Karpas-422 (cell line): ENCODE results near the gene NOS2. TPM values are rescaled to one million over a fixed set of nuclear protein-coding genes. Genes with fewer than 3 reads are reported as not detected.
A peak's percentile ranks its signal among the peaks of the same experiment; 100 is the strongest.

Source experiments
- DNase-seq: peaks from one replicate; pipeline ENCODE4 v3.0.0-alpha.2; 2015
- H2AFZ ChIP-seq: fragments of 200-600 bp; sonication (generic); 2 replicates; pipeline ENCODE4 v1.6.1; 2014; ENCODE audit warnings: antibody characterized with exemption, low read length, mixed read lengths
- H3K27ac ChIP-seq: fragments of 200-600 bp; sonication (generic); 2 replicates; pipeline ENCODE4 v1.5.1; 2014; ENCODE audit warnings: mild to moderate bottlenecking, low read length, moderate library complexity
- H3K27me3 ChIP-seq: fragments of 200-600 bp; sonication (generic); 2 replicates; pipeline ENCODE4 v1.6.1; 2014; ENCODE audit warnings: low read length, mixed read lengths
- H3K36me3 ChIP-seq: fragments of 200-600 bp; sonication (generic); 2 replicates; pipeline ENCODE4 v1.6.1; 2014; ENCODE audit warnings: low read length, mixed read lengths; ENCODE audit not compliant: insufficient read depth
- H3K4me1 ChIP-seq: fragments of 200-600 bp; sonication (generic); 2 replicates; pipeline ENCODE4 v1.6.1; 2014; ENCODE audit warnings: mild to moderate bottlenecking, low read length, mixed read lengths
- H3K4me2 ChIP-seq: fragments of 200-600 bp; sonication (generic); 2 replicates; pipeline ENCODE4 v1.6.1; 2014; ENCODE audit warnings: low read length, low read depth, mild to moderate bottlenecking; ENCODE audit not compliant: poor library complexity, severe bottlenecking
- H3K4me3 ChIP-seq: fragments of 200-600 bp; sonication (generic); 2 replicates; pipeline ENCODE4 v1.5.1; 2014; ENCODE audit warnings: mild to moderate bottlenecking, antibody characterized with exemption, low read length, mixed read lengths
- H3K79me2 ChIP-seq: fragments of 200-600 bp; sonication (generic); 2 replicates; pipeline ENCODE4 v1.6.1; 2014; ENCODE audit warnings: mild to moderate bottlenecking, low read length, mixed read lengths
- H3K9ac ChIP-seq: fragments of 200-600 bp; sonication (generic); 2 replicates; pipeline ENCODE4 v1.6.0; 2014; ENCODE audit warnings: low read length
- H3K9me2 ChIP-seq: fragments of 200-600 bp; sonication (generic), shearing (Covaris generic); replicated peaks from 2 replicates; pipeline ENCODE4 v1.6.0; 2014; ENCODE audit warnings: mild to moderate bottlenecking, low read length, moderate library complexity; ENCODE audit not compliant: insufficient read depth
- H3K9me3 ChIP-seq: fragments of 300-700, 200-600 bp; sonication (generic); 2 replicates; pipeline ENCODE4 v1.6.1; 2014; ENCODE audit warnings: low read length, mixed read lengths
- H4K20me1 ChIP-seq: fragments of 200-600 bp; sonication (generic); 2 replicates; pipeline ENCODE4 v1.6.1; 2014; ENCODE audit warnings: mild to moderate bottlenecking, antibody characterized with exemption, low read length, low read depth; ENCODE audit not compliant: insufficient read depth
- total RNA-seq: library from RNA; depleted of rRNA; stranded (reverse); fragments of >200 nt; shearing (Covaris generic); gene quantifications from 2 replicates; pipeline ENCODE4 v1.2.3, GENCODE V29; 2014; ENCODE audit warnings: low replicate concordance

NOS2 gene
- total RNA-seq, 1 experiment from 2014 or later = not detected

GRCh38 chr17:27805520-27806146 lies 5.3 kb upstream of the NOS2 start:
- no peak overlapping the region for H3K27ac ChIP-seq
- H3K27me3 ChIP-seq = no peaks in the 10 kb centered on the region
- H3K79me2 ChIP-seq = no peaks in the 10 kb centered on the region
- DNase-seq = peak; percentile 92
- peaks cover 4% of the 10 kb centered on the region; the same call in 1 of the 2 replicates for H3K9me3 ChIP-seq
- H3K9me2 ChIP-seq = no peaks in the 10 kb centered on the region
- peak overlapping the region; percentile 100 for H2AFZ ChIP-seq
- H3K4me3 ChIP-seq = peak overlapping the region; percentile 54
- H3K4me2 ChIP-seq = peak overlapping the region; percentile 79
- H3K36me3 ChIP-seq = no peaks in the 10 kb centered on the region
- H4K20me1 ChIP-seq = no peaks in the 10 kb centered on the region
- peak overlapping the region; percentile 67 for H3K9ac ChIP-seq
- H3K4me1 ChIP-seq = peaks cover 16% of the 10 kb centered on the region

- H3K4me2 ChIP-seq = no peak overlapping the region
- H2AFZ ChIP-seq = no peak overlapping the region
- H3K4me1 ChIP-seq = peaks cover 16% of the 10 kb centered on the region
- no peaks in the 10 kb centered on the region for H3K9me3 ChIP-seq
- H3K27ac ChIP-seq = no peak overlapping the region
- H3K4me3 ChIP-seq = no peak overlapping the region
- DNase-seq = no peak
- no peaks in the 10 kb centered on the region for H3K36me3 ChIP-seq
- H3K9me2 ChIP-seq = no peaks in the 10 kb centered on the region
- no peaks in the 10 kb centered on the region for H3K27me3 ChIP-seq
- no peaks in the 10 kb centered on the region for H3K79me2 ChIP-seq
- H4K20me1 ChIP-seq = no peaks in the 10 kb centered on the region
- H3K9ac ChIP-seq = no peak overlapping the region
Measured at GRCh38 chr17:27804113-27804512, 3.8 kb upstream of the NOS2 start.

GRCh38 chr17:27802962-27803680 lies 2.8 kb upstream of the NOS2 start:
- no peaks in the 10 kb centered on the region for H3K27me3 ChIP-seq
- no peak for DNase-seq
- no peaks in the 10 kb centered on the region for H3K9me2 ChIP-seq
- H3K27ac ChIP-seq = no peak overlapping the region
- no peak overlapping the region for H3K9ac ChIP-seq
- H3K79me2 ChIP-seq = no peaks in the 10 kb centered on the region
- no peak overlapping the region for H3K4me3 ChIP-seq
- no peak overlapping the region for H3K4me2 ChIP-seq
- H3K4me1 ChIP-seq = peaks cover 10% of the 10 kb centered on the region
- H4K20me1 ChIP-seq = no peaks in the 10 kb centered on the region
- no peak overlapping the region for H2AFZ ChIP-seq
- H3K36me3 ChIP-seq = no peaks in the 10 kb centered on the region
- H3K9me3 ChIP-seq = no peaks in the 10 kb centered on the region

- H3K27ac ChIP-seq = no peak overlapping the region
- H3K4me1 ChIP-seq = peaks cover 10% of the 10 kb centered on the region
- no peaks in the 10 kb centered on the region for H3K9me3 ChIP-seq
- no peaks in the 10 kb centered on the region for H3K36me3 ChIP-seq
- no peak overlapping the region for H3K4me2 ChIP-seq
- no peak overlapping the region for H2AFZ ChIP-seq
- no peaks in the 10 kb centered on the region for H4K20me1 ChIP-seq
- H3K79me2 ChIP-seq = no peaks in the 10 kb centered on the region
- no peaks in the 10 kb centered on the region for H3K27me3 ChIP-seq
- DNase-seq = no peak
- H3K9ac ChIP-seq = no peak overlapping the region
- no peaks in the 10 kb centered on the region for H3K9me2 ChIP-seq
- H3K4me3 ChIP-seq = no peak overlapping the region
Measured at GRCh38 chr17:27802033-27802432, 1.7 kb upstream of the NOS2 start.

- Histone ChIP-seq H3K9ac (no peak overlapping the region), H3K9me2 (no peaks in the 10 kb centered on the region), H3K9me3 (no peaks in the 10 kb centered on the region), H3K4me3 (no peak overlapping the region), H3K4me1 (no peaks in the 10 kb centered on the region), H3K27ac (no peak overlapping the region), H3K79me2 (no peaks in the 10 kb centered on the region), H2AFZ (no peak overlapping the region), H3K36me3 (no peaks in the 10 kb centered on the region), H4K20me1 (no peaks in the 10 kb centered on the region), H3K27me3 (no peaks in the 10 kb centered on the region), H3K4me2 (no peak overlapping the region)
- DNase-seq = no peak
Measured at GRCh38 chr17:27798376-27798775, 2.0 kb downstream of the NOS2 start.

- no peak overlapping the region for H3K27ac ChIP-seq
- H3K4me3 ChIP-seq = no peak overlapping the region
- no peaks in the 10 kb centered on the region for H3K79me2 ChIP-seq
- H3K9me2 ChIP-seq = no peaks in the 10 kb centered on the region
- H3K9me3 ChIP-seq = no peaks in the 10 kb centered on the region
- H4K20me1 ChIP-seq = no peaks in the 10 kb centered on the region
- no peaks in the 10 kb centered on the region for H3K27me3 ChIP-seq
- H2AFZ ChIP-seq = no peak overlapping the region
- no peaks in the 10 kb centered on the region for H3K4me1 ChIP-seq
- no peak for DNase-seq
- no peak overlapping the region for H3K4me2 ChIP-seq
- no peak overlapping the region for H3K9ac ChIP-seq
- H3K36me3 ChIP-seq = no peaks in the 10 kb centered on the region
Measured at GRCh38 chr17:27797390-27798091, 2.8 kb downstream of the NOS2 start.

- H2AFZ ChIP-seq = no peak overlapping the region
Measured at GRCh38 chr17:27793906-27794569, 6.3 kb downstream of the NOS2 start.

More at GRCh38 chr17:27793906-27794569, 6.3 kb downstream of the NOS2 start:
- no peak overlapping the region for H3K27ac ChIP-seq
- H3K36me3 ChIP-seq = no peaks in the 10 kb centered on the region
- H4K20me1 ChIP-seq = no peaks in the 10 kb centered on the region
- H3K9me2 ChIP-seq = no peaks in the 10 kb centered on the region
- no peaks in the 10 kb centered on the region for H3K27me3 ChIP-seq
- H3K9ac ChIP-seq = no peak overlapping the region
- no peak overlapping the region for H3K4me2 ChIP-seq
- no peaks in the 10 kb centered on the region for H3K79me2 ChIP-seq
- H3K4me3 ChIP-seq = no peak overlapping the region
- no peaks in the 10 kb centered on the region for H3K4me1 ChIP-seq
- DNase-seq = no peak
- no peaks in the 10 kb centered on the region for H3K9me3 ChIP-seq
